ENCODE measurements around the gene OR4M2. TPM values are rescaled to one million over a fixed set of nuclear protein-coding genes. Genes with fewer than 3 reads are reported as not detected.
"Not testable (repeated sequence)": the region's sequence is repeated elsewhere in the genome, so short reads cannot be mapped to it uniquely, and the experiment has no call there.

OR4M2 gene
- 1 to 10 TPM in 1 of 2 donors, not detected in 1; 1.1 TPM for total RNA-seq
- 6.4 TPM for polyA plus RNA-seq (ENCODE audit: insufficient read depth, low read depth, low replicate concordance)
- long read RNA-seq, donor 1: 0 reads
- long read RNA-seq, donor 2: 0 reads

GRCh38 chr15:22080227-22080626 is at the start of gene OR4M2:
OR4M2 (plus strand) TSS chr15:22080527; CDS start chr15:22080625, 98 bp downstream.
- H3K36me3 ChIP-seq (ENCODE audit: low read depth, missing control alignments); H3K4me3 ChIP-seq; H3K27me3 ChIP-seq; H3K9me3 ChIP-seq; intact Hi-C loops (cut with DNase I; ENCODE audit: low total_unique reads); H3K4me1 ChIP-seq; H3K27ac ChIP-seq; DNase-seq: not testable (repeated sequence)
- no CpG with 5 or more reads among the region's 2 CpGs for WGBS, 2 donors

GRCh38 chr15:22069267-22069666 is 11.1 kb upstream of the OR4M2 start:
- H3K9me3 ChIP-seq: not testable (repeated sequence)

GRCh38 chr15:22081386-22081785 is 1.1 kb downstream of the OR4M2 start:
- H3K27me3 ChIP-seq; intact Hi-C loops (cut with DNase I; ENCODE audit: low total_unique reads); H3K36me3 ChIP-seq (ENCODE audit: low read depth, missing control alignments); DNase-seq; H3K27ac ChIP-seq; H3K4me3 ChIP-seq; H3K9me3 ChIP-seq; H3K4me1 ChIP-seq: not testable (repeated sequence)
- WGBS, 2 donors: no CpG with 5 or more reads among the region's 3 CpGs

More at GRCh38 chr15:22069267-22069666, 11.1 kb upstream of the OR4M2 start:
- H3K27me3 ChIP-seq; H3K27ac ChIP-seq; H3K36me3 ChIP-seq (ENCODE audit: low read depth, missing control alignments); DNase-seq; H3K4me3 ChIP-seq; H3K4me1 ChIP-seq; intact Hi-C loops (cut with DNase I; ENCODE audit: low total_unique reads): not testable (repeated sequence)

- H3K4me3 ChIP-seq; H3K36me3 ChIP-seq (ENCODE audit: low read depth, missing control alignments); DNase-seq; H3K27me3 ChIP-seq; H3K4me1 ChIP-seq; H3K9me3 ChIP-seq; intact Hi-C loops (cut with DNase I; ENCODE audit: low total_unique reads); H3K27ac ChIP-seq: not testable (repeated sequence)
- no CpG with 5 or more reads among the region's 16 CpGs for WGBS, 2 donors
Measured at GRCh38 chr15:22098616-22099253, 18.4 kb downstream of the OR4M2 start.

GRCh38 chr15:22099289-22099891 is 19.1 kb downstream of the OR4M2 start:
- H3K9me3 ChIP-seq; H3K27ac ChIP-seq; H3K4me3 ChIP-seq; H3K27me3 ChIP-seq; DNase-seq; H3K36me3 ChIP-seq (ENCODE audit: low read depth, missing control alignments); H3K4me1 ChIP-seq; intact Hi-C loops (cut with DNase I; ENCODE audit: low total_unique reads): not testable (repeated sequence)
- WGBS, 2 donors: no CpG with 5 or more reads among the region's 17 CpGs

GRCh38 chr15:22122033-22122432 is 41.7 kb downstream of the OR4M2 start:
- H3K4me1 ChIP-seq; H3K27me3 ChIP-seq; H3K36me3 ChIP-seq (ENCODE audit: low read depth, missing control alignments); DNase-seq; intact Hi-C loops (cut with DNase I; ENCODE audit: low total_unique reads); H3K9me3 ChIP-seq; H3K4me3 ChIP-seq; H3K27ac ChIP-seq: not testable (repeated sequence)
- WGBS, 2 donors: 42 to 59% methylated on average over 4 to 5 of the region's 5 CpGs

Other genes with a start within 250 kb of the OR4M2 start
- 10 to 100 TPM in 1 of 2 donors, 1 to 10 TPM in 1; 2.1 to 17.6 TPM for gene POTEB, start 202.8 kb upstream of the OR4M2 start, total RNA-seq
- gene POTEB, start 202.8 kb upstream of the OR4M2 start, polyA plus RNA-seq (ENCODE audit: insufficient read depth, low read depth, low replicate concordance): 0.98 TPM

Measured in testis (tissue), 5 donors.